ENCODE data around the gene STX10. TPM values are rescaled to one million over a fixed set of nuclear protein-coding genes. Genes with fewer than 3 reads are reported as not detected.

Gene STX10
- total RNA-seq, 1 donor from 2014 or later, result 68.9 TPM

DNA sequence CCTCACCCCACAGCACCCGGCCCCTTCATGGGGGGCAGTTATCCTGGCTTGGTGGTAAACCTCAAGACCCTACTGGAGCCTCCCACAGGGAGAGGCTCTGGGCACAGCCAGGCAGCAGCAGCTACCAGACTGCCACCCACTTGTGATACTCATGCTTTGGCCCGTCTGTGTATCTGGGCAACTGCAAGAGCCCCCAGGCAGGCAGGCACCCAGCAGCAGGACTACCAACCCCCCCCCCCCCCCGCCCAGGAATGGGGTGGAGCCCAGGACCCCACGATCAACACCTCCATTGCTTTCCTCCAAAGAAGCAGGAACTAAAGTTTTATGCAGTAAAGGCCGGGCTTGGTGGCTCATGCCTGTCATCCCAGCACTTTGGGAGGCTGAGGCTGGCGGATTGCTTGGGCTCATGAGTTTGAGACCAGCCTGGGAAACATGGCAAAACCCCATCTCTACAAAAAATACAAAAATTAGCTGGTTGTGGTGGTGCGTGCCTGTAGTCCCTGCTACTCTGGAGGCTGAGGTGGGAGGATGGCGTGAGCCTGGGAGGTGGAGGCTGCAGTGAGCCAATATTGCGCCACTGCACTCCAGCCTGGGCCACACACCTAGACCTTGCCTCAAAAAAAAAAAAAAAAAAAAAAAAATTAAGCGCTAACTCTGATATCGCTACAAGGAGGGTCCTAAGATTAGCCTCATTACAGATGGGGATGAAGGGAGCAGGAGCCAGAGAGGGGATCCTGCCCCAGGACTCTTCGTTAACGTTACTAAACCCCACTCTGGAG lies 46.4 kb downstream of the STX10 start:
- Mint-ChIP-seq H3K36me3 (ENCODE audit: low read depth) (peaks cover 19% of the 10 kb centered on the region), H3K27me3 (ENCODE audit: low read depth) (peaks cover 1% of the 10 kb centered on the region), H3K9me3 (no peaks in the 10 kb centered on the region), H3K27ac (no peak overlapping the region), H3K4me1 (ENCODE audit: low read depth) (peaks cover 27% of the 10 kb centered on the region), H3K4me3 (ENCODE audit: low read depth) (peak overlapping the region; percentile 92)
- DNase-seq (ENCODE audit: low spot score), result no peak
- intact Hi-C loops (cut with micrococcal nuclease), result loop anchor here (1.0 to 5.0 kb wide), 2 partner anchors 13 to 159 kb away; partner anchors contain the start of gene TRMT1

DNA sequence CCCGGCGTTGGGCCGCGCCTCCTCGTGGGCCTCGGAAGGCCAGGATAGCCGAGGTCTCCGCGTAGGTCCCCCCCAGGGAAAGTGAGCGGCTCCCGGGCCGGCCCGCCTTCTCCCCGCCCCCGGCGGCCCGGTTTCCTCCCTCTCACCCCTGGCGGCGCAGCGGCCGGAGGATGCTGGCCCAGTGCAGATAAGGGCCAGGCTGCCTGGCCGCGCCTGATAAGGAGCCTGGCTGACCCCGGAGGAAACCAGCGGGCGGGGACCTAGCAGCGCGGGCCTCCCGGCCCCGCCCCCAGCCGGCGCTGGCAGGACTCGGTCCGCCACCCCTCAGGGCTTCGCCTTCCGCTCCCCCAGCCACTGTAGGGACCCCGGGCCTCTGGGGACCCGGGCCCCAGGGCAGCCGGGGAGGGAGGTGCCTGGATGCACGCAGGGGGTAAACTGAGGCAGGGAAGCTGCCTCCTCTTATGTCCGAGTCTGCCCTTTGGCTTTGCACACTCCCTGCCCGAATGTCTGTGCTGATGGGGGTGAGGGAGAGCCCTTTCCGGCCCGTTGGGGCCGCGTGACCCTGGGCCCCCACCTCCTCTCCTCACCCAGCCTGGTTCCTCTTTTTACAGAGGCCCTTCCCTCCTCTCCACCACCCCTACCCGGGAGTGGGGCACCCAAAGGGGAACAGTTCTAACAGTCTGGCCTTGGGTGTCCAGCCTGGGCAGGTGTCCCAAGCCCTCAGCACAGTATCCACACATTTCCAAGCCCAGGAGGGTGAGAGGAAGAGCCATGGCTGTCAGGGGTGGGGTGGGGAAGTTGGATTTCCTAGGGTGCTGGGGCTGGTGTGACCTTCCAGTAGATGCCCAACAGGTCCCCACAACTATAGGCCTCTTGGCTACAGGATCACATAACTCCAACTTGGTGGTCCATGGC lies 47.3 kb downstream of the STX10 start, which contains the start of gene LYL1:
TSS of gene LYL1 (minus strand) at position 193 of the 915 bp plus-strand sequence. CDS start 1,687 bp downstream, outside the sequence.
- peak within 1 kb of the TSS; percentile 71 for H3K4me3 Mint-ChIP-seq (ENCODE audit: low read depth)
- H3K27me3 Mint-ChIP-seq (ENCODE audit: low read depth), result peaks cover 5% of the 10 kb centered on the region
- DNase-seq (ENCODE audit: low spot score), result no peak
- H3K36me3 Mint-ChIP-seq (ENCODE audit: low read depth), result peaks cover 19% of the 10 kb centered on the region
- no peak within 1 kb of the TSS for H3K27ac Mint-ChIP-seq
- no peaks in the 10 kb centered on the region for H3K9me3 Mint-ChIP-seq
- H3K4me1 Mint-ChIP-seq (ENCODE audit: low read depth), result peaks cover 31% of the 10 kb centered on the region
- intact Hi-C loops (cut with micrococcal nuclease), result loop anchor here (5.0 kb wide), 1 partner anchor 159 kb away; no protein-coding TSS in a partner anchor

DNA sequence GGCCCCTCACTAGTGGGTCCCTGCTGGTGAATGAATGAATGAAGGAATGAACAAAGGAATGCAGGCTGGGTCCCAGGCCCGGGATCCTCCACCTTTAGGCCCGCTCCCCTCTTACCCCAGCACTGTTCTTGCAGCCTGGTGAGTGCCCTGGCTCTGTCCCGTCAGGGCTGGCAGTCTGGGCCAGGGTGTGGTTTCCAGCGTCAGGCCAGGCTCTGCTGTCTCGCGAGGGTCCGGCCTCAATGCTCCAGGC lies 47.8 kb downstream of the STX10 start:
- DNase-seq (ENCODE audit: low spot score), result no peak
- intact Hi-C loops (cut with micrococcal nuclease), result loop anchor here (5.0 kb wide), 1 partner anchor 160 kb away; no protein-coding TSS in a partner anchor
- Mint-ChIP-seq H3K27ac (no peak overlapping the region), H3K27me3 (ENCODE audit: low read depth) (peaks cover 9% of the 10 kb centered on the region), H3K4me3 (ENCODE audit: low read depth) (peak overlapping the region; percentile 71), H3K9me3 (no peaks in the 10 kb centered on the region), H3K36me3 (ENCODE audit: low read depth) (peaks cover 14% of the 10 kb centered on the region), H3K4me1 (ENCODE audit: low read depth) (peaks cover 31% of the 10 kb centered on the region)

DNA sequence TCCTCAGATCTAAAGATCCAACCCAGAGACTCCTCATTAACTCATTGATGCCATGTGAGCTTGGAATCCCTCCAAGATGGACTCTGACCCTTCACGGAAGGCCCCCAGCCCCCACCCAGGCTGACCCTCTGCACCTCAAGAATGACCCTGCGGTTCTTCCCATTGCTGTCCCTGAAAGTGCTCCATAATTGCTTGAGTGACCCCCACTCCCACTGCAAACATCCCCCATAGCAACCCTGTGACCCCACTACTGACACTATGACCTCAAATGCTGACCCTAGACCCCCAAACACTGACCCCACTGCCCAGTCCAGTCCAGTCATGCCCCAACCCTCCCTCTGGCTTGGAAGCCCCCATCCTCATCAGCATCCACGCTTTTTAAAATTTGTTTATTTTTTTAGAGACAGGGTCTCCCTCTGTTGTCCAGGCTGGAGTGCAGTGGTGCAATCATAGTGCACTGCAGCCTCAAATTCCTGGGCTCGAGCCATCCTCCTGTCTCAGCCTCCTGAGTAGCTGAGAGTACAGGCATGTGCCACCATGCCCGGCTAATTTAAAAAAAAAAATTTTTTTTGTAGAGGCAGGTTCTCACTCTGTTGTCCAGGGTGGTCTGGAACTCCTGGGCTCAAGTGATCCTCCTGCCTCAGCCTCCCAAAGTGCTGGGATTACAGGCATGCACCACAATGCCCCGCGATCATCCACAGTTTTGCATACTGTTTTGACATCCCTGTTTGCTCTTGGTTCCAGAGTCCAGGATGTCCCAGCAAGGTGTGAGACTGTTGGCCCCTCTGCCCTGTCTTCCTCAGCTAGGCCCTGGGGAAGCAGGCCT lies 48.4 kb downstream of the STX10 start:
- Mint-ChIP-seq H3K4me1 (ENCODE audit: low read depth) (peaks cover 34% of the 10 kb centered on the region), H3K36me3 (ENCODE audit: low read depth) (peaks cover 11% of the 10 kb centered on the region), H3K9me3 (no peaks in the 10 kb centered on the region), H3K27me3 (ENCODE audit: low read depth) (peaks cover 13% of the 10 kb centered on the region), H3K27ac (no peak overlapping the region), H3K4me3 (ENCODE audit: low read depth) (peak overlapping the region; percentile 71)
- intact Hi-C loops (cut with micrococcal nuclease), result loop anchor here (2.0 to 5.0 kb wide), 3 partner anchors 31 to 160 kb away; no protein-coding TSS in a partner anchor
- DNase-seq (ENCODE audit: low spot score), result no peak

DNA sequence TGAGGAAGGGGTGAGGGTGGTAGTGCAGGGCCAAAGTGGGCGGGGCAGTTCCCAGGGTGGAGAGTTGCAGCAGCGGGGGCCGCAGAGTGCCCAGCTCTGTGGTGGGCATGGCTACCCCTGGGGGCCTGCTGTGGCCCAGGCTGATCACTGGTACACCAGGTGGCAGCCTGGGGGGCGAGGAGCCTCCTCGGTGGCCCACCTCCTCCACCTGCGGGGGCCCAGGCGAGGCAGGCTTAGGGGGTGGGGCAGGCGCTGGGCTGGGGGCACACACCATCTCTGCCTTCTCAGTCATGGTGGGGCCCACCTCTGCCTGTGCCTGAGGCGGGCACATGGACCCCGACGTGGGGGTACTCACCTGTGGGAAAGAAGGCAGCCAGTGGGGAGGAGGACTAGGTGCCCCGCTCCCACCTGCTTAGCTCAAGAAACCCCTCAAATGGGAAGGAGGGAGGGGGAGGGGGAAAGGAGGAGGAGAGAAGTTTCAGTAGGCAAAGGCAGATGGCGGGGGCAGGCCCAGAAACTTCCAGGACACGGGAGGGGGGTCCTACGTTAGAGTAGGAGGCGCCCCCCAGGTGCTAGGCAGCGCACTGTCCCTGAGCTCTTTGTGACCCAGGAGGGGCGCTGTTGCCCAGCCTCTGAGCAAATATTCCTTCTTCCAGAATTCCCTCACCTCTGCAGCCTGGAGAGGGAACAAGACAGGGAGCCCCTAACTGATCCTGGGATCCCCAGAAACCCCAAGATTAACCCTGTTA lies 49.2 kb downstream of the STX10 start:
- Mint-ChIP-seq H3K36me3 (ENCODE audit: low read depth) (peaks cover 7% of the 10 kb centered on the region), H3K9me3 (no peaks in the 10 kb centered on the region), H3K4me3 (ENCODE audit: low read depth) (peak overlapping the region; percentile 56), H3K27me3 (ENCODE audit: low read depth) (peaks cover 17% of the 10 kb centered on the region), H3K27ac (no peak overlapping the region), H3K4me1 (ENCODE audit: low read depth) (peaks cover 37% of the 10 kb centered on the region)
- intact Hi-C loops (cut with micrococcal nuclease), result loop anchor here (2.0 to 5.0 kb wide), 3 partner anchors 32 to 161 kb away; no protein-coding TSS in a partner anchor
- no peak for DNase-seq (ENCODE audit: low spot score)

DNA sequence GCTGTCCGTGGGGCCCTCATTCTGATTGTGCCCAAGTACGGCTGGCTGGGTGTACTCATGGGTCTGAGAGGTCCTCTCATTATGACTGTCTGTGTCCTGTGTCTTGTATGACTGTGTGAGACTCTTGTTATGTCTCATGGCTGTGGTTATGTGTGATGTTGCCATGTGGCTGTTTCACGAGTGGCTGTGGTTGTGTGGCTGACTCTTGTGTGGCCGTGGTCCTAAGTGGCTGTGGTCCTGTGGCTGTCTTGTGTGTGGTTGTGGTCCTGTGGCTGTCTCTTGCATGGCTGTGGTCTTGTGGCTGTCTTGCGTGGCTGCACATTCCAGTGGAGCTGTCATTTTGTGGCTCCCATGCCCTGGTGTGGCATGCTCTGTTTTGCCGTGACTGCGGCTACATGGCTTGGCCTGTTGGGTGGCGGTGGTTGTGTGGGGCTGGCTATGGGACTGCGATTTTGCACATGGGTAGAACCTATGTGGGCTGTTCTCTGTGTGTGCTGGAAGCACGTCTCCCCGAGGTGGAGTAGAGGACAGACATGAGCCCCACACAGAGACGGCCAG lies 50.1 kb downstream of the STX10 start:
- Mint-ChIP-seq H3K27ac (peak overlapping the region; percentile 80), H3K27me3 (ENCODE audit: low read depth) (peaks cover 20% of the 10 kb centered on the region), H3K4me3 (ENCODE audit: low read depth) (peak overlapping the region; percentile 66), H3K36me3 (ENCODE audit: low read depth) (peaks cover 6% of the 10 kb centered on the region), H3K9me3 (no peaks in the 10 kb centered on the region), H3K4me1 (ENCODE audit: low read depth) (peaks cover 40% of the 10 kb centered on the region)
- intact Hi-C loops (cut with micrococcal nuclease), result loop anchor here (2.0 to 5.0 kb wide), 3 partner anchors 33 to 162 kb away; no protein-coding TSS in a partner anchor
- DNase-seq (ENCODE audit: low spot score), result peak; percentile 72

DNA sequence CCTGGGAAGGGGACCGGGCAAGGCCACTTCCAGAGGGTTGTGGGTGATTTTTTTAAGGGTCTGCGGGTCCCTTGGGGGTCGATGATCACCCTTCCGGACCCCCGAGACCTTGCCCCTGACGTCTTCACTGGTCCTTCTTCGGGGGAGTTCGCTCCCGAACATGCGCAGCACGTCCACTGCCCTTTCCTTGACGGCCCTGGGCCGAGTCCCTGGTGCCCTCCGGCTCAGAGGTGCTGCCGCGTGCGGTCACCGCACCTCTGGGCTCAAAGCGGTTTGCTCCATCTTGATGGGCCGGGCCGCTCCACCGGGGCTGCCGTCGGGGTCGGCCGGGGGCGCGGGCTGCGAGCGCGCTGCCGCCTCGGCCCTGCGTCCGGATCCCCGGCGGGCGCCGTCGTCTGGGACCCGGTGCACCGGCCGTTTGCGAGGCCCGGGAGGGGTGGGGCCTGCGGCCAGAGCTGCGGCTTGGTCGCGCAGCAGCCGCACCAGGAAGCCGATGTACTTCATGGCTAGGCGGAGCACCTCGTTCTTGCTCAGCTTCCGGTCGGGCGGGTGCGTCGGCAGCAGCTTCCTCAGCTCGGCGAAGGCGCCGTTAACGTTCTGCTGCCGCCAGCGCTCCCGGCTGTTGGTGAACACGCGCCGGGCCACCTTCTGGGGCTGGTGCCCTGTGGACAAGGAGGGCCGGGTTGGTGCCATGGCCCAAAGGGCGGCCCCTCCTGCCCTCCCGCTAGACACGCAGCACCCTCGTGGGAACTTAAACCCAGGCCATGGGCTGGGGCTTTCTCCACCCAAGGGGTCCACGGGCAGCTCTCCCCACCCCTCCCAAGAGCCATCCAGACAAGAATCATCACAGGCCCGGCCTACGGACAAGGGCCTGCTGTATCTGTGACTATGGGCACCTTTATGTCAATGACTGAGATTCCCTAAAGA lies 50.8 kb downstream of the STX10 start:
- Mint-ChIP-seq H3K4me1 (ENCODE audit: low read depth) (peaks cover 43% of the 10 kb centered on the region), H3K36me3 (ENCODE audit: low read depth) (peaks cover 3% of the 10 kb centered on the region), H3K27me3 (ENCODE audit: low read depth) (peaks cover 26% of the 10 kb centered on the region), H3K27ac (peak overlapping the region; percentile 92), H3K9me3 (no peaks in the 10 kb centered on the region), H3K4me3 (ENCODE audit: low read depth) (peak overlapping the region; percentile 84)
- intact Hi-C loops (cut with micrococcal nuclease), result loop anchor here (5.0 kb wide), 1 partner anchor 262 kb away; the partner anchor contains the start of gene MAST1
- DNase-seq (ENCODE audit: low spot score), result peak; percentile 83

DNA sequence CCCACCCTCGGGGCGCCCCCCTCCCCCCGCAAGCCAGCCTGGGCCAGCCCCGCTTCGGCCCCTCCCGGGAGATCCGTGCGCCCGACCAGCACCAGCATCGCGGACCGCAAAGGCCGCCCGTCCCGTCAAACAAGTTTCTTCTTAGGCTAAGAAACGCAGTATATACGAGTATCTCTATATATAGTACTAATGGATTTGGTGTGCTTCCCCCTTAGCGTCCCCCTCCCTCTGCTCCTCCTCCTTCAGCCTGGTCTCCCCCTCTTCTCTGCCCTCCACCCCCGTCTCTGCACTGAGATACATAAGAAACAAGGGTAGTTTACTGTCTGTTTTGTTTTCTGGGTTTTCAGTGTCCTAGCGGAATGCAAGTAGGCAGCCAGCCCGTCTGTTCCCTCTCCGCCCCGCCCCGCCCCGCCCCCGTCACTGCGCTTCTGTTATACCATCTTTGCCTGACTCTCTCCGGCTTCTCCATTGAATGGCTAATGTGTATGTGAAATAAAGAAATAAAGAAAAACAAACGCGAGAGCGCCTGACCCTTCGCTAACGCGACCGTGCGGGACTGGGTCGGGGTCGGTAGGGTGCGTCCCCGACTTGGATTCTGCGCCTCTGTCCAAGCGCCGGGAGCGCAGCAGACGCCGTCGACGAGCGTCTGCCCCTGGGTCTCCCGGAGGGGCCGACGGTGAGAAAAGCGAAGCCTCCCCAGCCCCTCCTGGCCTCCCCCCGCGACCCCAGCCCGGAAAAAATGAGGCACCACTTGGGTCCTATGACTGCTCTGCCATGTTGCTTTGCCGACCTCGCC lies 51.7 kb downstream of the STX10 start:
- peaks cover 29% of the 10 kb centered on the region for H3K27me3 Mint-ChIP-seq (ENCODE audit: low read depth)
- peaks cover 47% of the 10 kb centered on the region for H3K4me1 Mint-ChIP-seq (ENCODE audit: low read depth)
- peak overlapping the region; percentile 92 for H3K27ac Mint-ChIP-seq
- no peak for DNase-seq (ENCODE audit: low spot score)
- intact Hi-C loops (cut with micrococcal nuclease), result loop anchor here (5.0 kb wide), 1 partner anchor 261 kb away; the partner anchor contains the start of gene MAST1
- H3K9me3 Mint-ChIP-seq, result no peaks in the 10 kb centered on the region
- peaks cover 3% of the 10 kb centered on the region for H3K36me3 Mint-ChIP-seq (ENCODE audit: low read depth)
- H3K4me3 Mint-ChIP-seq (ENCODE audit: low read depth), result peak overlapping the region; percentile 84

DNA sequence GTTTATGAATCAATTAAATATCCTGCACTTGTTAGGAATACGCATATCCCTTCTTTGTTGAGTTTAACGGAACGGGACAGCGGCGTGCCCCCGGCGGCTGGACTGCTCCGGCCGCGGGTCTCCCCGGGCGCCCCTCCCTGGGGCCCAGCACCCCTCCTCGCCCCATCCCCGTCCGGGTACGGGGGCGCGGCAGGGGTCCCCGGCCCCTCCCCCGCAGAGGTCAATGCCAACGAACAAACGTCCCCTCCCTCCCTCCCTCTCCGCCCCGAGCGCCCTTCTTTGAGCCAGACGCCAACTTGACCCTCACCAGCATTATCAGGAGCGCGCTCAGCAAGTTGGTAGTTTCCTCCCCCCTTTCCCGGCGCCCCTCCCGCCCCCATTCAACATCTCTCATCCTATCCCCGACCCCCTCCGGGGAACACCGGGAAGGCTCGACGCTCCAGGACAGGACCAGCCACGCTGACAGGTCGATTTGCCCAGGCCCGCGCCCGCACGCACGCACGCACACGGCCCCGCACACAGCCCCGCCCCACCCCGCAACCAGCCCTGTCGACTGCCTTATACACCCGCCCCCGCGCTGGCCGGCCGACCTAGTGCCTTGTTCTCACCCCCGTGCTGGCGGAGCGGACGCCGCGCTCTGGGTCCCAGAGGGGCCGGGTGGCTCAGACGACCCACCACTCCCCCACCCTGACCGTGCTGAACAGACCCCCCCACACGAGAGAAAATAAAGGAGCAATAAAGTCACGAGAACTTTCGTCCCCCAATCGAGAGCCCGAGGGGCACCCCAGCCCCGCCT lies 52.5 kb downstream of the STX10 start:
- H3K27me3 Mint-ChIP-seq (ENCODE audit: low read depth), result peaks cover 29% of the 10 kb centered on the region
- H3K4me3 Mint-ChIP-seq (ENCODE audit: low read depth), result peak overlapping the region; percentile 73
- peaks cover 45% of the 10 kb centered on the region for H3K4me1 Mint-ChIP-seq (ENCODE audit: low read depth)
- H3K27ac Mint-ChIP-seq, result no peak overlapping the region
- no peaks in the 10 kb centered on the region for H3K9me3 Mint-ChIP-seq
- no peak for DNase-seq (ENCODE audit: low spot score)
- intact Hi-C loops (cut with micrococcal nuclease), result loop anchor here (1.0 to 5.0 kb wide), 2 partner anchors 85 to 260 kb away; partner anchors contain the start of gene MAST1
- peaks cover 3% of the 10 kb centered on the region for H3K36me3 Mint-ChIP-seq (ENCODE audit: low read depth)

Measured in activated T-helper 2 cell treated with anti-CD3 and anti-CD28 coated beads, Interferon-gamma antibody, Interleukin-2, Interleukin-4, amounts not matched to agents 10 μg/mL and 5 μg/mL and 100 μg/mL, durations not matched to agents 14 hours and 24 hours and 36 hours (primary cell).